HFF-Myc (cell line): ENCODE results near the gene NME8.

Experiments
- DNase-seq: peaks from one replicate; pipeline ENCODE4 v3.0.0-alpha.2; 2011; ENCODE audit warnings: low read depth; ENCODE audit errors: extremely low read depth
- H3K4me3 ChIP-seq: replicated peaks from 2 replicates; pipeline ENCODE4 v1.5.1; 2011; ENCODE audit warnings: low read depth, mild to moderate bottlenecking, control low read depth, low read length
- CTCF ChIP-seq: IDR thresholded peaks from 2 replicates; pipeline ENCODE4 v1.5.1; 2012; ENCODE audit warnings: mild to moderate bottlenecking, low read depth, low read length, control low read depth; ENCODE audit errors: missing control alignments

The NME8 gene

GRCh38 chr7:37817996-37818720 is 30.2 kb upstream of the NME8 start:
- no peak for DNase-seq
- no peak for TF ChIP-seq CTCF

GRCh38 chr7:37820708-37821468 is 27.5 kb upstream of the NME8 start:
- TF ChIP-seq CTCF: no peak
- DNase-seq: no peak
- no peak overlapping the region for H3K4me3 ChIP-seq

More at GRCh38 chr7:37817996-37818720, 30.2 kb upstream of the NME8 start:
- no peak overlapping the region for H3K4me3 ChIP-seq

- no peak for TF ChIP-seq CTCF
- DNase-seq: no peak
Observed at GRCh38 chr7:37822946-37823345, 25.5 kb upstream of the NME8 start.

GRCh38 chr7:37823557-37823956 is 24.8 kb upstream of the NME8 start:
- no peak overlapping the region for H3K4me3 ChIP-seq
- no peak for TF ChIP-seq CTCF
- no peak for DNase-seq

More at GRCh38 chr7:37822946-37823345, 25.5 kb upstream of the NME8 start:
- H3K4me3 ChIP-seq: no peak overlapping the region

GRCh38 chr7:37825038-37825437 is 23.4 kb upstream of the NME8 start:
- TF ChIP-seq CTCF: no peak
- H3K4me3 ChIP-seq: no peak overlapping the region
- no peak for DNase-seq

- DNase-seq: no peak
- no peak overlapping the region for H3K4me3 ChIP-seq
- no peak for TF ChIP-seq CTCF
Observed at GRCh38 chr7:37826825-37827224, 21.6 kb upstream of the NME8 start.
